HEK293 (cell line): ENCODE data around the gene ATP6V0C.

Experiments used
- CTCF ChIA-PET: fragments of 350-600 bp; formaldehyde crosslinking; extraction: SDS; loops from one replicate; lab custom pipeline; 2021; ENCODE audit warnings: antibody characterized with exemption; lab: Yijun Ruan, JAX
- POLR2A ChIA-PET: fragments of 300-600 bp; formaldehyde crosslinking; extraction: SDS; loops from one replicate; lab custom pipeline; 2020; ENCODE audit warnings: antibody characterized with exemption, inconsistent platforms; lab: Yijun Ruan, JAX
- H3K27ac ChIP-seq: fragments of 200-500 bp; sonication (Bioruptor generic); 2 replicates; pipeline ENCODE4 v1.5.1; 2014; ENCODE audit warnings: low read depth, low read length, control low read depth, inconsistent platforms; ENCODE audit errors: extremely low read depth
- H3K36me3 ChIP-seq, 2 experiments: fragments of 200-500 bp in 1 of 2; sonication (Bioruptor generic) in 1 of 2; 1 replicate in 1 of 2; 2 replicates in 1 of 2; pipeline ENCODE4 v1.5.1; 2014 to 2017; ENCODE audit warnings: inconsistent platforms in 2 of 2, low read length in 2 of 2; ENCODE audit not compliant: control insufficient read depth in 2 of 2, insufficient read depth in 1 of 2
- H3K4me1 ChIP-seq: fragments of 200-500 bp; sonication (Bioruptor generic); 2 replicates; pipeline ENCODE4 v1.5.1; 2014; ENCODE audit warnings: mild to moderate bottlenecking, low read length, inconsistent platforms; ENCODE audit not compliant: control insufficient read depth, insufficient read depth
- H3K4me3 ChIP-seq: 2 replicates; pipeline ENCODE4 v1.5.1; 2011; ENCODE audit warnings: low read depth, mild to moderate bottlenecking, control low read depth, low read length, moderate library complexity
- H3K9me3 ChIP-seq: fragments of 200-500 bp; sonication (Bioruptor generic); 2 replicates; pipeline ENCODE4 v1.5.1; 2014; ENCODE audit warnings: low read depth, low read length, inconsistent platforms; ENCODE audit not compliant: control insufficient read depth, insufficient read depth
- EGR2 ChIP-seq: fragments of 450-650 bp; formaldehyde crosslinking; IDR thresholded peaks from 2 replicates; pipeline ENCODE4 v1.5.1; 2016; ENCODE audit warnings: low read depth, missing biosample characterization, missing genetic modification characterization
- GFI1B ChIP-seq: fragments of 450-650 bp; formaldehyde crosslinking; IDR thresholded peaks from 2 replicates; pipeline ENCODE4 v1.5.1; 2016; ENCODE audit warnings: missing biosample characterization, missing genetic modification characterization
- HIC1 ChIP-seq: fragments of 450-650 bp; formaldehyde crosslinking; IDR thresholded peaks from 2 replicates; pipeline ENCODE4 v1.5.1; 2016; ENCODE audit warnings: missing biosample characterization, missing genetic modification characterization
- KLF9 ChIP-seq: fragments of 450-650 bp; formaldehyde crosslinking; IDR thresholded peaks from 2 replicates; pipeline ENCODE4 v1.5.1; 2016; ENCODE audit warnings: missing biosample characterization, missing genetic modification characterization, low read depth
- MZF1 ChIP-seq: fragments of 450-650 bp; formaldehyde crosslinking; IDR thresholded peaks from 2 replicates; pipeline ENCODE4 v1.5.1; 2017; ENCODE audit warnings: missing biosample characterization, missing genetic modification characterization, borderline replicate concordance
- REPIN1 ChIP-seq: fragments of 450-650 bp; formaldehyde crosslinking; IDR thresholded peaks from 2 replicates; pipeline ENCODE4 v1.5.1; 2017; ENCODE audit warnings: missing biosample characterization, missing genetic modification characterization, low read depth
- REST ChIP-seq: fragments of 450-650 bp; formaldehyde crosslinking; IDR thresholded peaks from 2 replicates; pipeline ENCODE4 v1.5.1; 2016; ENCODE audit warnings: missing biosample characterization, missing genetic modification characterization
- SCRT2 ChIP-seq: fragments of 450-650 bp; formaldehyde crosslinking; IDR thresholded peaks from 2 replicates; pipeline ENCODE4 v1.5.1; 2016; ENCODE audit warnings: missing biosample characterization, missing genetic modification characterization
- WT1 ChIP-seq: fragments of 450-650 bp; formaldehyde crosslinking; IDR thresholded peaks from 2 replicates; pipeline ENCODE4 v1.5.1; 2016; ENCODE audit warnings: missing biosample characterization, missing genetic modification characterization
- ZBTB6 ChIP-seq: fragments of 450-650 bp; formaldehyde crosslinking; IDR thresholded peaks from 2 replicates; pipeline ENCODE4 v1.5.1; 2017; ENCODE audit warnings: missing biosample characterization, missing genetic modification characterization
- ZBTB8A ChIP-seq: fragments of 450-650 bp; formaldehyde crosslinking; IDR thresholded peaks from 2 replicates; pipeline ENCODE4 v1.5.1; 2016; ENCODE audit warnings: missing biosample characterization, missing genetic modification characterization
- ZNF211 ChIP-seq: fragments of 450-650 bp; formaldehyde crosslinking; IDR thresholded peaks from 2 replicates; pipeline ENCODE4 v1.5.1; 2016; ENCODE audit warnings: low read depth, missing biosample characterization, missing genetic modification characterization
- ZNF335 ChIP-seq: fragments of 450-650 bp; formaldehyde crosslinking; conservative IDR thresholded peaks from 2 replicates; pipeline ENCODE4 v1.5.1; 2016; ENCODE audit warnings: missing biosample characterization, missing genetic modification characterization
- ZNF394 ChIP-seq: fragments of 450-650 bp; formaldehyde crosslinking; IDR thresholded peaks from 2 replicates; pipeline ENCODE4 v1.5.1; 2016; ENCODE audit warnings: missing biosample characterization, missing genetic modification characterization, mild to moderate bottlenecking, moderate library complexity, borderline replicate concordance
- ZNF488 ChIP-seq: fragments of 450-650 bp; formaldehyde crosslinking; IDR thresholded peaks from 2 replicates; pipeline ENCODE4 v1.5.1; 2016; ENCODE audit warnings: missing biosample characterization, missing genetic modification characterization
- ZNF549 ChIP-seq: fragments of 450-650 bp; IDR thresholded peaks from 2 replicates; pipeline ENCODE4 v1.5.1; 2018; ENCODE audit warnings: missing biosample characterization, missing genetic modification characterization, mild to moderate bottlenecking, inconsistent platforms, moderate library complexity
- ZNF558 ChIP-seq: fragments of 450-650 bp; formaldehyde crosslinking; IDR thresholded peaks from 2 replicates; pipeline ENCODE4 v1.5.1; 2016; ENCODE audit warnings: missing biosample characterization, missing genetic modification characterization
- ZNF600 ChIP-seq: fragments of 450-650 bp; formaldehyde crosslinking; IDR thresholded peaks from 2 replicates; pipeline ENCODE4 v1.5.1; 2016; ENCODE audit warnings: missing biosample characterization, missing genetic modification characterization
- ZNF610 ChIP-seq: fragments of 450-650 bp; formaldehyde crosslinking; IDR thresholded peaks from 2 replicates; pipeline ENCODE4 v1.5.1; 2016; ENCODE audit warnings: missing biosample characterization, missing genetic modification characterization, borderline replicate concordance
- ZNF701 ChIP-seq: fragments of 450-650 bp; formaldehyde crosslinking; IDR thresholded peaks from 2 replicates; pipeline ENCODE4 v1.5.1; 2016; ENCODE audit warnings: missing biosample characterization, missing genetic modification characterization
- ZSCAN4 ChIP-seq: fragments of 450-650 bp; formaldehyde crosslinking; IDR thresholded peaks from 2 replicates; pipeline ENCODE4 v1.5.1; 2017; ENCODE audit warnings: missing biosample characterization, missing genetic modification characterization

ATP6V0C gene

GRCh38 chr16:2490190-2491105 lies 23.3 kb upstream of the ATP6V0C start:
- Histone ChIP-seq H3K36me3 (peaks cover 0 to 8% of the 10 kb centered on the region in 2 experiments; a peak in 2 of 3 replicates), H3K4me3 (no peak overlapping the region), H3K4me1 (no peaks in the 10 kb centered on the region; the same call in 1 of the 2 replicates), H3K27ac (no peak overlapping the region), H3K9me3 (no peaks in the 10 kb centered on the region)
- POLR2A ChIA-PET = no interaction called here
- CTCF ChIA-PET = interaction anchor here (1.5 kb wide), 1 partner anchor 11 kb away, joined by 5 read pairs; no protein-coding TSS in a partner anchor
- TF ChIP-seq ZNF600 = peak; percentile 50; the same call in 1 of the 2 replicates
- TF ChIP-seq EGR2 (tag by site-specific recombination) = peak; percentile 12; the same call in 1 of the 2 replicates
- no peak for TF ChIP-seq GFI1B (tag by site-specific recombination)

- H3K4me3 ChIP-seq = no peak overlapping the region
- no peaks in the 10 kb centered on the region for H3K9me3 ChIP-seq
- ChIA-PET POLR2A (interaction anchor here (1.1 kb wide), 1 partner anchor 42 kb away, joined by 3 read pairs; no protein-coding TSS in a partner anchor), CTCF (interaction anchor here (1.2 to 1.5 kb wide), 2 partner anchors 9 kb away, joined by 3 to 5 read pairs; no protein-coding TSS in a partner anchor)
- no peaks in the 10 kb centered on the region for H3K4me1 ChIP-seq
- no peak overlapping the region for H3K27ac ChIP-seq
- no peak for TF ChIP-seq ZNF558
- no peak for TF ChIP-seq ZNF549 (tag by site-specific recombination)
- no peak for TF ChIP-seq ZBTB6
- TF ChIP-seq WT1 (tag by site-specific recombination) = no peak
- TF ChIP-seq ZNF610 (tag by site-specific recombination) = no peak
- no peak for TF ChIP-seq ZNF488 (tag by site-specific recombination)
- no peak for TF ChIP-seq ZSCAN4
- no peak for TF ChIP-seq REPIN1 (tag by site-specific recombination)
- no peak for TF ChIP-seq MZF1 (tag by site-specific recombination)
- no peak for TF ChIP-seq ZNF701
- TF ChIP-seq ZNF335 (tag by site-specific recombination) = no peak
- TF ChIP-seq ZNF211 (tag by site-specific recombination) = no peak
- no peak for TF ChIP-seq ZNF394 (tag by site-specific recombination)
- TF ChIP-seq ZNF600 = no peak
- TF ChIP-seq KLF9 (tag by site-specific recombination) = no peak
- H3K36me3 ChIP-seq = peaks cover 0 to 21% of the 10 kb centered on the region in 2 experiments; a peak in 2 of 3 replicates
Measured at GRCh38 chr16:2492292-2492691, 21.5 kb upstream of the ATP6V0C start.

GRCh38 chr16:2493605-2494004 lies 20.1 kb upstream of the ATP6V0C start:
- H3K4me1 ChIP-seq = no peaks in the 10 kb centered on the region
- no peaks in the 10 kb centered on the region for H3K9me3 ChIP-seq
- ChIA-PET POLR2A (interaction anchor here (0.6 kb wide), 1 partner anchor 190 kb away, joined by 3 read pairs; no protein-coding TSS in a partner anchor), CTCF (interaction anchor here (0.6 to 1.2 kb wide), 2 partner anchors 8 to 33 kb away, joined by 3 read pairs; no protein-coding TSS in a partner anchor)
- peaks cover 0 to 34% of the 10 kb centered on the region in 2 experiments; a peak in 2 of 3 replicates for H3K36me3 ChIP-seq
- H3K27ac ChIP-seq = no peak overlapping the region
- H3K4me3 ChIP-seq = no peak overlapping the region
- TF ChIP-seq HIC1 (tag by site-specific recombination) = no peak
- no peak for TF ChIP-seq ZBTB8A (tag by site-specific recombination)
- TF ChIP-seq REST (tag by site-specific recombination) = no peak
- no peak for TF ChIP-seq SCRT2 (tag by site-specific recombination)
